HCT116 (cell line): ENCODE results near the gene NUP133. TPM values are rescaled to one million over a fixed set of nuclear protein-coding genes. Genes with fewer than 3 reads are reported as not detected.

Source experiments
- ATAC-seq: fragments of 200-7000 bp; cut with Tn5 transposase; 2 replicates; pipeline ENCODE4 v1.9.1; 2020; ENCODE audit warnings: mild to moderate bottlenecking, moderate library complexity
- BruUV-seq: library from RNA; stranded (reverse); fragments of 400-500 nt; replicated peaks from 2 replicates; lab custom pipeline; 2021; lab: Mats Ljungman, UMichigan
- CTCF ChIA-PET: fragments of 300-600 bp; sonication (Branson Sonifier 250); formaldehyde crosslinking; loops from one replicate; lab custom pipeline; 2021; ENCODE audit warnings: antibody characterized with exemption; lab: Charles Lee
- POLR2A ChIA-PET: fragments of 300-600, 350-600 bp; sonication (Branson Sonifier 250); formaldehyde crosslinking; loops from one replicate; lab custom pipeline; 2021; ENCODE audit warnings: antibody characterized with exemption; lab: Charles Lee
- RAD21 ChIA-PET, 2 experiments: fragments of 300-600 bp; sonication (Branson Sonifier 250); formaldehyde crosslinking; loops; one replicate each; lab custom pipeline; 2023; ENCODE audit warnings: low total read pairs in 2 of 2; ENCODE audit not compliant: uncharacterized antibody in 2 of 2, unreplicated experiment in 2 of 2, low non-redundant PET in 1 of 2; lab: Charles Lee
- DNase-seq: peaks from one replicate; pipeline ENCODE4 v3.0.0-alpha.2; 2010; ENCODE audit warnings: low read depth, low spot score
- H2AFZ ChIP-seq: fragments of 200-600 bp; shearing (Covaris generic), sonication (generic); 2 replicates; pipeline ENCODE4 v1.6.1; 2017; ENCODE audit warnings: low read depth, mixed run types, mixed read lengths, antibody characterized with exemption, low read length; ENCODE audit not compliant: poor library complexity, severe bottlenecking
- H3K27ac ChIP-seq: 2 replicates; pipeline ENCODE4 v1.5.1; 2012; ENCODE audit warnings: low read depth, low read length
- H3K27me3 ChIP-seq: fragments of 200-600 bp; sonication (generic); 2 replicates; pipeline ENCODE4 v1.6.1; 2016; ENCODE audit warnings: mixed run types, low read length, mixed read lengths; ENCODE audit not compliant: insufficient read depth
- H3K36me3 ChIP-seq, 2 experiments: fragments of 200-500 bp in 1 of 2; fragments of 200-600 bp in 1 of 2; sonication (Bioruptor generic) in 1 of 2; sonication (generic) in 1 of 2; 2 replicates each; pipeline versions ENCODE4 v1.5.1 to v1.6.1; 2014 to 2016; ENCODE audit warnings: low read length in 2 of 2, inconsistent platforms in 1 of 2, mixed read lengths in 1 of 2, mixed run types in 1 of 2; ENCODE audit not compliant: insufficient read depth in 2 of 2, control insufficient read depth in 1 of 2
- H3K4me1 ChIP-seq, 2 experiments: fragments of 200-600 bp in 1 of 2; sonication (generic) in 1 of 2; 2 replicates each; pipeline versions ENCODE4 v1.5.1 to v1.6.1; 2012 to 2017; ENCODE audit warnings: low read length in 2 of 2, inconsistent platforms in 1 of 2, mild to moderate bottlenecking in 1 of 2, mixed read lengths in 1 of 2, mixed run types in 1 of 2, moderate library complexity in 1 of 2; ENCODE audit not compliant: insufficient read depth in 2 of 2, control insufficient read depth in 1 of 2
- H3K4me2 ChIP-seq: fragments of 200-600 bp; sonication (generic); 2 replicates; pipeline ENCODE4 v1.6.1; 2017; ENCODE audit warnings: mixed run types, low read length, mixed read lengths
- H3K4me3 ChIP-seq, 2 experiments: fragments of 200-600 bp in 1 of 2; sonication (generic) in 1 of 2; replicated peaks in 1 of 2; 2 replicates each; pipeline ENCODE4 v1.5.1; 2011 to 2016; ENCODE audit warnings: low read length in 2 of 2, control low read depth in 1 of 2, low read depth in 1 of 2, mild to moderate bottlenecking in 1 of 2, mixed read lengths in 1 of 2, mixed run types in 1 of 2
- H3K79me2 ChIP-seq: fragments of 200-600 bp; sonication (generic); 2 replicates; pipeline ENCODE4 v1.6.1; 2017; ENCODE audit warnings: mild to moderate bottlenecking, mixed run types, low read length, moderate library complexity, mixed read lengths; ENCODE audit not compliant: insufficient read depth
- H3K9ac ChIP-seq: fragments of 200-600 bp; sonication (generic); 2 replicates; pipeline ENCODE4 v1.6.1; 2016; ENCODE audit warnings: low read length, mixed read lengths
- H3K9me2 ChIP-seq: fragments of 200-600 bp; sonication (generic), shearing (Covaris generic); 2 replicates; pipeline ENCODE4 v1.6.1; 2017; ENCODE audit warnings: mixed run types, mild to moderate bottlenecking, moderate library complexity; ENCODE audit not compliant: insufficient read depth
- H3K9me3 ChIP-seq, 2 experiments: fragments of 200-500 bp in 1 of 2; fragments of 200-600 bp in 1 of 2; sonication (Bioruptor generic) in 1 of 2; sonication (generic) in 1 of 2; 2 replicates each; pipeline ENCODE4 v1.6.1; 2014 to 2017; ENCODE audit warnings: low read length in 2 of 2, mixed read lengths in 2 of 2, inconsistent platforms in 1 of 2, low read depth in 1 of 2, mild to moderate bottlenecking in 1 of 2, mixed run types in 1 of 2, moderate library complexity in 1 of 2; ENCODE audit not compliant: control insufficient read depth in 1 of 2, insufficient read depth in 1 of 2
- H4K20me1 ChIP-seq: fragments of 200-600 bp; sonication (generic), shearing (Covaris generic); 2 replicates; pipeline ENCODE4 v1.6.1; 2017; ENCODE audit warnings: mixed run types, mild to moderate bottlenecking, moderate library complexity; ENCODE audit not compliant: insufficient read depth
- ATF3 ChIP-seq: IDR thresholded peaks from 2 replicates; pipeline ENCODE4 v1.6.1; 2012
- CBX3 ChIP-seq: IDR thresholded peaks from 2 replicates; pipeline ENCODE4 v1.6.1; 2012; ENCODE audit warnings: low read depth
- CEBPB ChIP-seq: IDR thresholded peaks from 2 replicates; pipeline ENCODE4 v1.6.1; 2012; ENCODE audit warnings: low read depth
- EGR1 ChIP-seq: IDR thresholded peaks from 2 replicates; pipeline ENCODE4 v1.6.1; 2012; ENCODE audit warnings: low read depth
- ELF1 ChIP-seq: IDR thresholded peaks from 2 replicates; pipeline ENCODE4 v1.6.1; 2012; ENCODE audit warnings: low read depth, borderline replicate concordance
- EZH2 ChIP-seq: fragments of 200-600 bp; sonication (generic); IDR thresholded peaks from 2 replicates; pipeline ENCODE4 v1.6.1; 2017; ENCODE audit warnings: antibody characterized with exemption, mixed run types
- EZH2phosphoT487 ChIP-seq: fragments of 200-600 bp; IDR thresholded peaks from 2 replicates; pipeline ENCODE4 v1.6.1; 2018; ENCODE audit warnings: antibody characterized with exemption, borderline replicate concordance
- FOSL1 ChIP-seq: IDR thresholded peaks from 2 replicates; pipeline ENCODE4 v1.6.1; 2012; ENCODE audit warnings: low read depth
- JUND ChIP-seq: IDR thresholded peaks from 2 replicates; pipeline ENCODE4 v1.6.1; 2012
- MAX ChIP-seq: IDR thresholded peaks from 2 replicates; pipeline ENCODE4 v1.6.1; 2012
- POLR2A ChIP-seq: IDR thresholded peaks from 2 replicates; pipeline ENCODE4 v1.7.0; 2011; ENCODE audit warnings: borderline replicate concordance; ENCODE audit not compliant: insufficient read depth, insufficient read length; ENCODE audit errors: extremely low read depth
- POLR2AphosphoS5 ChIP-seq: IDR thresholded peaks from 2 replicates; pipeline ENCODE4 v1.6.1; 2011; ENCODE audit warnings: mild to moderate bottlenecking, low read depth, low read length, moderate library complexity
- RAD21 ChIP-seq: IDR thresholded peaks from 2 replicates; pipeline ENCODE4 v1.6.1; 2012; ENCODE audit warnings: low read depth, mild to moderate bottlenecking
- REST ChIP-seq: IDR thresholded peaks from 2 replicates; pipeline ENCODE4 v1.6.1; 2012; ENCODE audit warnings: low read depth
- SIN3A ChIP-seq: IDR thresholded peaks from 2 replicates; pipeline ENCODE4 v1.6.1; 2012; ENCODE audit warnings: low read depth
- SP1 ChIP-seq: IDR thresholded peaks from 2 replicates; pipeline ENCODE4 v1.6.1; 2012; ENCODE audit warnings: low read depth
- SRF ChIP-seq: IDR thresholded peaks from 2 replicates; pipeline ENCODE4 v1.6.1; 2012; ENCODE audit warnings: low read depth
- TCF7L2 ChIP-seq: IDR thresholded peaks from 2 replicates; pipeline ENCODE4 v1.7.0; 2011; ENCODE audit warnings: borderline replicate concordance, inconsistent platforms; ENCODE audit not compliant: insufficient read depth, insufficient read length; ENCODE audit errors: extremely low read depth
- YY1 ChIP-seq: IDR thresholded peaks from 2 replicates; pipeline ENCODE4 v1.6.1; 2011; ENCODE audit warnings: low read length, low read depth, moderate library complexity, mild to moderate bottlenecking; ENCODE audit not compliant: insufficient replicate concordance; ENCODE audit errors: extremely low read depth
- ZBTB33 ChIP-seq: IDR thresholded peaks from 2 replicates; pipeline ENCODE4 v1.6.1; 2011; ENCODE audit warnings: mild to moderate bottlenecking, low read length, moderate library complexity; ENCODE audit not compliant: insufficient replicate concordance; ENCODE audit errors: extremely low read depth
- ZFX ChIP-seq: fragments of 450-650 bp; IDR thresholded peaks from 2 replicates; pipeline ENCODE4 v1.6.1; 2017
- ZNF274 ChIP-seq: fragments of 200-500 bp; sonication (Bioruptor generic); IDR thresholded peaks from 2 replicates; pipeline ENCODE4 v1.6.1; 2014; ENCODE audit warnings: mild to moderate bottlenecking, low read depth, low read length, inconsistent platforms
- intact Hi-C: fragments of 100-400 bp; cut with micrococcal nuclease; formaldehyde crosslinking; loops from 2 replicates; pipeline ENCODE4 v1.10.0; 2022
- total RNA-seq: library from RNA; stranded (reverse); gene quantifications from one replicate; pipeline ENCODE4 v1.2.1, GENCODE V29; 2021; ENCODE audit not compliant: unreplicated experiment

Gene NUP133
- total RNA-seq, 1 experiment from 2014 or later, result 52.5 TPM

GRCh38 chr1:229420765-229421164, 87.4 kb downstream of the NUP133 start:
- BruUV-seq, result no TSS peak
- RAD21 ChIA-PET, result interaction anchor here in 1 of 2 experiments (0.8 kb wide), 1 partner anchor 61 kb away, joined by 3 read pairs; no protein-coding TSS in a partner anchor
- intact Hi-C loops, result no loop called here
- H3K36me3 ChIP-seq, result no peaks in the 10 kb centered on the region
- no peak overlapping the region for H3K4me2 ChIP-seq
- no peaks in the 10 kb centered on the region for H3K9me3 ChIP-seq
- no peak overlapping the region for H3K27ac ChIP-seq
- no peak overlapping the region for H3K9ac ChIP-seq
- POLR2A ChIA-PET, result interaction anchor here (1.0 kb wide), 1 partner anchor 10 kb away, joined by 4 read pairs; no protein-coding TSS in a partner anchor
- no peaks in the 10 kb centered on the region for H3K9me2 ChIP-seq
- no peak overlapping the region for H2AFZ ChIP-seq
- CTCF ChIA-PET, result interaction anchor here (0.9 to 1.6 kb wide), 4 partner anchors 21 to 729 kb away, joined by 3 to 4 read pairs (median 3); no protein-coding TSS in a partner anchor
- H3K27me3 ChIP-seq, result 0 out of 2 replicates have a peak, but pooled peaks cover 3% of the 10 kb centered on the region
- no peaks in the 10 kb centered on the region for H3K79me2 ChIP-seq
- ATAC-seq (peak; percentile 98), DNase-seq (peak; percentile 38)
- no peak overlapping the region for H3K4me3 ChIP-seq
- no peaks in the 10 kb centered on the region for H4K20me1 ChIP-seq
- H3K4me1 ChIP-seq, result no peaks in the 10 kb centered on the region; a peak in 1 of 4 replicates
- peak; percentile 71 for TF ChIP-seq TCF7L2
- no peak for TF ChIP-seq POLR2AphosphoS5
- TF ChIP-seq FOSL1, result no peak
- TF ChIP-seq EZH2phosphoT487, result no peak
- TF ChIP-seq ZNF274, result no peak
- TF ChIP-seq EGR1, result no peak
- peak; percentile 75 for TF ChIP-seq MAX
- TF ChIP-seq EZH2, result no peak
- TF ChIP-seq CEBPB, result no peak
- no peak for TF ChIP-seq YY1
- TF ChIP-seq ZFX, result no peak
- peak; percentile 39 for TF ChIP-seq ATF3
- TF ChIP-seq SP1, result no peak
- no peak for TF ChIP-seq SIN3A
- TF ChIP-seq POLR2A, result no peak
- TF ChIP-seq ZBTB33, result no peak
- TF ChIP-seq SRF, result no peak
- no peak for TF ChIP-seq REST
- peak; percentile 38; the same call in 1 of the 2 replicates for TF ChIP-seq CBX3
- no peak for TF ChIP-seq ELF1
- peak; percentile 45 for TF ChIP-seq RAD21
- no peak for TF ChIP-seq JUND
